Stomach smooth muscle (tissue), 2 donors: ENCODE results near the gene HJV.

Experiments used
- H3K27ac ChIP-seq: one replicate; pipeline ENCODE4 v1.7.0; 2013; ENCODE audit warnings: mild to moderate bottlenecking, low read length, inconsistent platforms
- H3K27me3 ChIP-seq, 2 donors: one replicate each; pipeline ENCODE4 v1.7.0; 2013; ENCODE audit warnings: low read length in 2 of 2; ENCODE audit not compliant: insufficient read depth in 2 of 2, control insufficient read depth in 1 of 2
- H3K36me3 ChIP-seq, 2 donors: one replicate each; pipeline ENCODE4 v1.7.0; 2013; ENCODE audit warnings: low read length in 2 of 2; ENCODE audit not compliant: control insufficient read depth in 2 of 2, insufficient read depth in 2 of 2
- H3K4me1 ChIP-seq: one replicate; pipeline ENCODE4 v1.7.0; 2013; ENCODE audit warnings: low read length; ENCODE audit not compliant: control insufficient read depth, insufficient read depth
- H3K4me3 ChIP-seq, 2 donors: one replicate each; pipeline ENCODE4 v1.7.0; 2013; ENCODE audit warnings: low read length in 2 of 2
- H3K9ac ChIP-seq, 2 donors: one replicate each; pipeline ENCODE4 v1.7.0; 2013; ENCODE audit warnings: low read length in 2 of 2, mild to moderate bottlenecking in 1 of 2
- H3K9me3 ChIP-seq, 2 donors: one replicate each; pipeline ENCODE4 v1.7.0; 2013; ENCODE audit warnings: low read length in 2 of 2; ENCODE audit not compliant: control insufficient read depth in 2 of 2
- donor health status: healthy.
- donor health status: Pancreatic carcinoma.

Gene HJV

GRCh38 chr1:145991735-145992412 lies 29.7 kb downstream of the HJV start:
- H3K27me3 ChIP-seq, result no peaks in the 10 kb centered on the region
- H3K27ac ChIP-seq, result peak overlapping the region; percentile 98
- H3K4me3 ChIP-seq, result peak overlapping the region; percentile 92 to 99
- H3K9ac ChIP-seq, result peak overlapping the region in 1 of 2 donors; percentile 99
- peaks cover 27 to 40% of the 10 kb centered on the region in 2 donors for H3K36me3 ChIP-seq
- peaks cover 7% of the 10 kb centered on the region for H3K4me1 ChIP-seq
- H3K9me3 ChIP-seq, result no peaks in the 10 kb centered on the region

- Histone ChIP-seq H3K4me3 (no peak overlapping the region), H3K27ac (peak overlapping the region; percentile 98), H3K27me3 (no peaks in the 10 kb centered on the region), H3K9me3 (no peaks in the 10 kb centered on the region), H3K4me1 (peaks cover 20% of the 10 kb centered on the region), H3K9ac (no peak overlapping the region), H3K36me3 (peaks cover 27 to 35% of the 10 kb centered on the region in 2 donors)
These were observed 31.2 kb downstream of the HJV start for GRCh38 chr1:145990249-145990855.

- H3K27ac ChIP-seq, result no peak overlapping the region
- H3K9me3 ChIP-seq, result no peaks in the 10 kb centered on the region
- no peaks in the 10 kb centered on the region for H3K27me3 ChIP-seq
These were observed 32.8 kb downstream of the HJV start for GRCh38 chr1:145988773-145989172.

GRCh38 chr1:145987926-145988325 lies 33.6 kb downstream of the HJV start:
- no peaks in the 10 kb centered on the region for H3K27me3 ChIP-seq
- H3K9me3 ChIP-seq, result no peaks in the 10 kb centered on the region
- no peak overlapping the region for H3K4me3 ChIP-seq
- H3K4me1 ChIP-seq, result peaks cover 31% of the 10 kb centered on the region
- H3K27ac ChIP-seq, result no peak overlapping the region
- peaks cover 6 to 10% of the 10 kb centered on the region in 2 donors for H3K36me3 ChIP-seq
- H3K9ac ChIP-seq, result no peak overlapping the region

More at GRCh38 chr1:145988773-145989172, 32.8 kb downstream of the HJV start:
- Histone ChIP-seq H3K36me3 (peaks cover 14 to 19% of the 10 kb centered on the region in 2 donors), H3K4me1 (peaks cover 24% of the 10 kb centered on the region), H3K4me3 (no peak overlapping the region), H3K9ac (no peak overlapping the region)

GRCh38 chr1:145986551-145986950 lies 35.0 kb downstream of the HJV start:
- Histone ChIP-seq H3K36me3 (no peaks in the 10 kb centered on the region), H3K9ac (peak overlapping the region in 1 of 2 donors; percentile 36), H3K4me3 (peak overlapping the region in 1 of 2 donors; percentile 3), H3K4me1 (peaks cover 37% of the 10 kb centered on the region), H3K27me3 (no peaks in the 10 kb centered on the region), H3K9me3 (no peaks in the 10 kb centered on the region), H3K27ac (peak overlapping the region; percentile 94)

- Histone ChIP-seq H3K36me3 (no peaks in the 10 kb centered on the region), H3K4me1 (peaks cover 40% of the 10 kb centered on the region), H3K4me3 (peak overlapping the region in 1 of 2 donors; percentile 61), H3K27me3 (no peaks in the 10 kb centered on the region), H3K9me3 (no peaks in the 10 kb centered on the region), H3K9ac (peak overlapping the region; percentile 39 to 55), H3K27ac (peak overlapping the region; percentile 94)
These were observed 35.8 kb downstream of the HJV start for GRCh38 chr1:145985502-145986439.

GRCh38 chr1:145985129-145985501 lies 36.4 kb downstream of the HJV start:
- H3K9ac ChIP-seq, result peak overlapping the region; percentile 39 to 55
- H3K9me3 ChIP-seq, result no peaks in the 10 kb centered on the region
- H3K4me3 ChIP-seq, result peak overlapping the region in 1 of 2 donors; percentile 61
- H3K27me3 ChIP-seq, result no peaks in the 10 kb centered on the region
- no peaks in the 10 kb centered on the region for H3K36me3 ChIP-seq
- H3K4me1 ChIP-seq, result peaks cover 47% of the 10 kb centered on the region
- H3K27ac ChIP-seq, result peak overlapping the region; percentile 94

- H3K9me3 ChIP-seq, result no peaks in the 10 kb centered on the region
- no peaks in the 10 kb centered on the region for H3K36me3 ChIP-seq
- peak overlapping the region; percentile 96 for H3K27ac ChIP-seq
- H3K4me3 ChIP-seq, result no peak overlapping the region
- peak overlapping the region in 1 of 2 donors; percentile 45 for H3K9ac ChIP-seq
- peaks cover 55% of the 10 kb centered on the region for H3K4me1 ChIP-seq
- no peaks in the 10 kb centered on the region for H3K27me3 ChIP-seq
These were observed 37.3 kb downstream of the HJV start for GRCh38 chr1:145983960-145984830.

- peak overlapping the region; percentile 45 to 51 for H3K9ac ChIP-seq
These were observed 38.3 kb downstream of the HJV start for GRCh38 chr1:145983206-145983675.

More at GRCh38 chr1:145983206-145983675, 38.3 kb downstream of the HJV start:
- Histone ChIP-seq H3K27ac (peak overlapping the region; percentile 96), H3K4me3 (peak overlapping the region in 1 of 2 donors; percentile 29), H3K36me3 (no peaks in the 10 kb centered on the region), H3K27me3 (no peaks in the 10 kb centered on the region), H3K4me1 (peaks cover 65% of the 10 kb centered on the region), H3K9me3 (no peaks in the 10 kb centered on the region)
